ENCODE results near the gene EPPIN.

The EPPIN gene

GRCh38 chr20:45538209-45538799 is 8.9 kb downstream of the EPPIN start:
- DNase-seq (ENCODE audit: low spot score) = peak; percentile 52

- no peak for DNase-seq (ENCODE audit: low spot score)
These were observed 19.9 kb downstream of the EPPIN start for GRCh38 chr20:45527294-45527693.

GRCh38 chr20:45523821-45524220 is 23.4 kb downstream of the EPPIN start:
- DNase-seq (ENCODE audit: low spot score) = no peak

- DNase-seq (ENCODE audit: low spot score) = peak; percentile 31
These were observed 28.9 kb downstream of the EPPIN start for GRCh38 chr20:45518282-45518681.

- DNase-seq (ENCODE audit: low spot score) = no peak
These were observed 31.9 kb downstream of the EPPIN start, which contains the start of gene SPINT3 for GRCh38 chr20:45515147-45515913. SPINT3 (minus strand) TSS chr20:45515622; CDS start chr20:45515608, 14 bp downstream.

- DNase-seq (ENCODE audit: low spot score) = no peak
These were observed 36.8 kb downstream of the EPPIN start for GRCh38 chr20:45510242-45510862.

- DNase-seq (ENCODE audit: low spot score) = no peak
These were observed 38.1 kb downstream of the EPPIN start for GRCh38 chr20:45509091-45509490.

GRCh38 chr20:45508068-45508886 is 38.9 kb downstream of the EPPIN start:
- no peak for DNase-seq (ENCODE audit: low spot score)

- no peak for DNase-seq (ENCODE audit: low spot score)
These were observed 40.0 kb downstream of the EPPIN start for GRCh38 chr20:45507011-45507820.

- no peak for DNase-seq (ENCODE audit: low spot score)
These were observed 40.8 kb downstream of the EPPIN start for GRCh38 chr20:45506398-45506797.

GRCh38 chr20:45503403-45503802 is 43.8 kb downstream of the EPPIN start:
- DNase-seq (ENCODE audit: low spot score) = no peak

GRCh38 chr20:45502561-45502960 is 44.6 kb downstream of the EPPIN start:
- no peak for DNase-seq (ENCODE audit: low spot score)

- no peak for DNase-seq (ENCODE audit: low spot score)
These were observed 45.6 kb downstream of the EPPIN start for GRCh38 chr20:45501600-45501999.

GRCh38 chr20:45500022-45500421 is 47.2 kb downstream of the EPPIN start:
- no peak for DNase-seq (ENCODE audit: low spot score)

- DNase-seq (ENCODE audit: low spot score) = no peak
These were observed 49.2 kb downstream of the EPPIN start for GRCh38 chr20:45497971-45498494.

- DNase-seq (ENCODE audit: low spot score) = no peak
These were observed 51.0 kb downstream of the EPPIN start for GRCh38 chr20:45496166-45496565.

GRCh38 chr20:45495501-45495941 is 51.7 kb downstream of the EPPIN start:
- DNase-seq (ENCODE audit: low spot score) = no peak

Measured in iPS-NIHi11 (cell line).